ENCODE measurements around the gene PTK6. TPM values are rescaled to one million over a fixed set of nuclear protein-coding genes. Genes with fewer than 3 reads are reported as not detected.

Gene PTK6
- total and polyA plus RNA-seq, 2 of the 13 experiments (the other 11 are each of a cell fraction or from before 2014, with no cell fraction given): 0.08 TPM; not detected in 1

- 0 out of 2 replicates have a peak, but pooled peaks have one; percentile 43 for TF ChIP-seq MIXL1 (CRISPR knock-in tag; IDR thresholded peaks at IDR 0.05)
- 0 out of 2 replicates have a peak, but pooled peaks have one; percentile 53 for TF ChIP-seq TBP (CRISPR knock-in tag; IDR thresholded peaks at IDR 0.05)
- TF ChIP-seq ZNF205 (CRISPR knock-in tag; IDR thresholded peaks at IDR 0.05): peak; percentile 90
- TF ChIP-seq RFX5 (IDR thresholded peaks at IDR 0.05; ENCODE audit: low read depth, low read length): peak; percentile 37
- TF ChIP-seq DR1 (CRISPR knock-in tag; IDR thresholded peaks at IDR 0.05): peak; percentile 61; the same call in 1 of the 2 replicates
- peak; percentile 95; the same call in 1 of the 2 replicates for TF ChIP-seq IRF9 (CRISPR knock-in tag; IDR thresholded peaks at IDR 0.05; ENCODE audit: borderline replicate concordance)
- TF ChIP-seq GFI1 (CRISPR knock-in tag; IDR thresholded peaks at IDR 0.05; ENCODE audit: borderline replicate concordance): no peak; the same call in 1 of the 2 replicates
- TF ChIP-seq SP4 (CRISPR knock-in tag; IDR thresholded peaks at IDR 0.05): peak; percentile 80; the same call in 1 of the 2 replicates
- TF ChIP-seq ZNF589 (CRISPR knock-in tag; conservative IDR thresholded peaks at IDR 0.05): no peak
- no peak for TF ChIP-seq SRSF4 (IDR thresholded peaks at IDR 0.05; ENCODE audit: low read depth, low read length, poor library complexity, severe bottlenecking)
- TF ChIP-seq ZC3H4 (CRISPR knock-in tag; IDR thresholded peaks at IDR 0.05; ENCODE audit: borderline replicate concordance): 0 out of 2 replicates have a peak, but pooled peaks have one; percentile 41
- TF ChIP-seq ISL2 (CRISPR knock-in tag; IDR thresholded peaks at IDR 0.05): peak; percentile 81
- peak; percentile 71; the same call in 1 of the 2 replicates for TF ChIP-seq RXRB (CRISPR knock-in tag; IDR thresholded peaks at IDR 0.05; ENCODE audit: borderline replicate concordance)
- TF ChIP-seq ZNF446 (CRISPR knock-in tag; IDR thresholded peaks at IDR 0.05): peak; percentile 67; the same call in 1 of the 2 replicates
- peak; percentile 87; the same call in 1 of the 2 replicates for TF ChIP-seq RFXANK (CRISPR knock-in tag; IDR thresholded peaks at IDR 0.05)
- peak; percentile 94 for TF ChIP-seq DNMT1 (CRISPR knock-in tag; IDR thresholded peaks at IDR 0.05)
- TF ChIP-seq GABPB1 (CRISPR knock-in tag; IDR thresholded peaks at IDR 0.05): peak; percentile 86
- peak; percentile 76; the same call in 1 of the 2 replicates for TF ChIP-seq BRD4 (CRISPR knock-in tag; IDR thresholded peaks at IDR 0.05)
- no peak; the same call in 1 of the 2 replicates for TF ChIP-seq ETS1 (CRISPR knock-in tag; IDR thresholded peaks at IDR 0.05)
- TF ChIP-seq FOXJ3 (CRISPR knock-in tag; IDR thresholded peaks at IDR 0.05; ENCODE audit: borderline replicate concordance): no peak; the same call in 1 of the 2 replicates
- peak; percentile 95 for TF ChIP-seq ZHX1 (CRISPR knock-in tag; IDR thresholded peaks at IDR 0.05; ENCODE audit: low read depth)
- TF ChIP-seq DMAP1 (CRISPR knock-in tag; IDR thresholded peaks at IDR 0.05): 0 out of 2 replicates have a peak, but pooled peaks have one; percentile 75
- TF ChIP-seq, protein P1, sequence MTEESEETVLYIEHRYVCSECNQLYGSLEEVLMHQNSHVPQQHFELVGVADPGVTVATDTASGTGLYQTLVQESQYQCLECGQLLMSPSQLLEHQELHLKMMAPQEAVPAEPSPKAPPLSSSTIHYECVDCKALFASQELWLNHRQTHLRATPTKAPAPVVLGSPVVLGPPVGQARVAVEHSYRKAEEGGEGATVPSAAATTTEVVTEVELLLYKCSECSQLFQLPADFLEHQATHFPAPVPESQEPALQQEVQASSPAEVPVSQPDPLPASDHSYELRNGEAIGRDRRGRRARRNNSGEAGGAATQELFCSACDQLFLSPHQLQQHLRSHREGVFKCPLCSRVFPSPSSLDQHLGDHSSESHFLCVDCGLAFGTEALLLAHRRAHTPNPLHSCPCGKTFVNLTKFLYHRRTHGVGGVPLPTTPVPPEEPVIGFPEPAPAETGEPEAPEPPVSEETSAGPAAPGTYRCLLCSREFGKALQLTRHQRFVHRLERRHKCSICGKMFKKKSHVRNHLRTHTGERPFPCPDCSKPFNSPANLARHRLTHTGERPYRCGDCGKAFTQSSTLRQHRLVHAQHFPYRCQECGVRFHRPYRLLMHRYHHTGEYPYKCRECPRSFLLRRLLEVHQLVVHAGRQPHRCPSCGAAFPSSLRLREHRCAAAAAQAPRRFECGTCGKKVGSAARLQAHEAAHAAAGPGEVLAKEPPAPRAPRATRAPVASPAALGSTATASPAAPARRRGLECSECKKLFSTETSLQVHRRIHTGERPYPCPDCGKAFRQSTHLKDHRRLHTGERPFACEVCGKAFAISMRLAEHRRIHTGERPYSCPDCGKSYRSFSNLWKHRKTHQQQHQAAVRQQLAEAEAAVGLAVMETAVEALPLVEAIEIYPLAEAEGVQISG (CRISPR knock-in tag; IDR thresholded peaks at IDR 0.05): peak; percentile 89
Observed at GRCh38 chr20:63537525-63538203, 488 bp upstream of the PTK6 start (continued).

Measured in HepG2 (cell line).